LNCAP (cell line): Measurements from ENCODE around the gene EBF3.

Experiments used
- CTCF ChIP-seq: fragments of 450-650 bp; IDR thresholded peaks from 2 replicates; pipeline ENCODE4 v1.5.1; 2017; ENCODE audit warnings: mild to moderate bottlenecking

The EBF3 gene

DNA sequence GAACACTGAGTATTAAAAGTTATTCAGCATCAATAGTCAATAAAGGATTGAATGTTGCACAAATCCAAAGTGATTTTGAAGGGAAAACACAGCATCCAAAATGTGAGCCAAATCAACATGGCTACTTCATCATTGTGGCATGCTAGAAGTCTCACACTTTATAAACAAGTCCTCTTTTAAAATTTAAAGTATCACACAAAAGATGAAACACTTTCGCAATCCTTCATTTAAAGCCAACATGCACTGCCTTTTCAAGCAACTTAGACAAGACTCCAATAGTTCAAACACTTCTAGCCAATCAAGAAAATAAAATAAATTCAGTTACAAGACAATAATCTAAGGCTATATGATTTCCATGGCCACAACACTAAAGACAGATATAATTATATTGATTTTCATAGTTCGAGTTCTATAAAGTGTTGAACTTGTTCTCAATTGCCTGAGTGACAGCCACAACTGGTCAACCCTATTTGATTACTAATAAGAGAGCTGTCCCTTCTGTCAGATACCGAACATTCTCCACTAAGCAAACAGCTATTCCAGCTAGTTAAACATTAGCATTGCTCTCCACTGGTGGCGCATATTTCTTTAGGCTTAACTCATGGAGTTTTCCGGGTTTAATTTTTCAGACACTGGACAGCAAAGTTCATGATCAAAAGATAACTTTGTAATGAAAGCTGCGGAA, 8.3 kb downstream of the EBF3 start:
- TF ChIP-seq CTCF = no peak

GRCh38 chr10:129954492-129955315, 9.4 kb downstream of the EBF3 start:
- TF ChIP-seq CTCF = no peak

GRCh38 chr10:129953119-129954051, 10.7 kb downstream of the EBF3 start:
- no peak for TF ChIP-seq CTCF

DNA sequence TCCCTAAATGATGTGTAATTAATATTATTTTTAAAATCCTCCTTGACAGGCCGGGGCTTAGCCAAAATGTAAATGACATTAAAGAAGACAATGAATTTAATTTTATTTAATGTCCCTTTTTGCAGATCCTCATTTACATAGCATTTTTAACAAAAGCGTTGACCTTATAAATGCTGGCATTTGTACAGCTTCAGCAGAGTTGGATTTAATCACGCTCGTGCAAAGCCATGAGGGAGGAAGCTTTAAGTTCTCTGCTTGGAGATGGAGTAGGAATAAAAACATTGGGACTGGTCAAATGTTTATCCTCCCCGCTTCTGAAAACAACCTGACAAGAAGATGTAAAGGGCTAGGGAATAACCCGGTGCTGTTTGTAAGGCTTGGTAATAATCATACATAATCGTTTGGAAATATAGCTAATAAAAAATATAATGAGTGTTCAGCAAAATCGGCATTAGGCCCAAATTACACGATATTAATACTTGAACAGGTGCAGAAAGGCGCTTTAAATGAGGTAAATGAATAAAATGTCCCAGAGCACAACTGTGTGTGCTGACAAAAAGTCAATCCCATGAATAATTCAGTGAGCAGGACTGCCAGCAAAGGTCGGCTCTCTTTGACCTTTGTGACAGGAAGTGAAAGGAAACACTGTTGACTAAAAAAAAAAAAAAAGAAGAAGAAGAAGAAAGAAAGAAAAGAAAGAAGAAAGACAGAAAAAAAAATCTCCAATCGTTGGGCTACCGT, 11.5 kb downstream of the EBF3 start:
- TF ChIP-seq CTCF = no peak

DNA sequence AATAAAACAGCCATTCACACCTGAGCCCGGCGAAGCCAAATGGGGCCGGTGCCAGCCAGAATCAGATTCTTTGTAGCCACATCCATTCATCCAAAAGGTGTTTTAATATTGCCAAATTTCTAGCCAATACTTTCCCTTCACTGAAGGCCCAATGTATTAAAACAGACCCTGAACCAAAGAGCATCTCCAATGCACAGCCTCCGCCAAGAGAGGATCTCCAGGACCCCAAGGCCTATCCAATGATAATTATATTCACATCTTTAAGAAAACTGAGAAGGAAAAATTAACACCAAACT, 12.2 kb downstream of the EBF3 start:
- no peak for TF ChIP-seq CTCF

- no peak for TF ChIP-seq CTCF
Observed at GRCh38 chr10:129951101-129951969, 12.7 kb downstream of the EBF3 start.
